HEK293T (cell line): ENCODE data around the gene MESP1.

Experiments used
- CTCF ChIA-PET: fragments of 350-600 bp; formaldehyde crosslinking; extraction: SDS; loops from one replicate; lab custom pipeline; 2021; ENCODE audit warnings: antibody characterized with exemption, inconsistent platforms; lab: Yijun Ruan, JAX
- POLR2A ChIA-PET: fragments of 350-600 bp; formaldehyde crosslinking; extraction: SDS; loops from one replicate; lab custom pipeline; 2020; ENCODE audit warnings: antibody characterized with exemption, inconsistent platforms; lab: Yijun Ruan, JAX
- DNase-seq: peaks from one replicate; pipeline ENCODE4 v3.0.0; 2012; ENCODE audit warnings: mixed read lengths; ENCODE audit errors: extremely low spot score
- ARNT ChIP-seq: fragments of 450-650 bp; IDR thresholded peaks from 2 replicates; pipeline ENCODE4 v1.6.1; 2017; ENCODE audit warnings: mild to moderate bottlenecking
- BHLHE40 ChIP-seq: fragments of 450-650 bp; IDR thresholded peaks from 2 replicates; pipeline ENCODE4 v1.6.1; 2016; ENCODE audit warnings: mild to moderate bottlenecking, moderate library complexity, borderline replicate concordance
- CTBP1 ChIP-seq: fragments of 450-650 bp; IDR thresholded peaks from 2 replicates; pipeline ENCODE4 v1.6.1; 2016; ENCODE audit warnings: borderline replicate concordance
- ELF4 ChIP-seq: fragments of 450-650 bp; IDR thresholded peaks from 2 replicates; pipeline ENCODE4 v1.6.1; 2017; ENCODE audit warnings: antibody characterized with exemption
- FOXA1 ChIP-seq: fragments of 450-650 bp; IDR thresholded peaks from 2 replicates; pipeline ENCODE4 v1.6.1; 2016; ENCODE audit warnings: mild to moderate bottlenecking
- FOXK2 ChIP-seq: fragments of 450-650 bp; IDR thresholded peaks from 2 replicates; pipeline ENCODE4 v1.6.1; 2016; ENCODE audit warnings: mild to moderate bottlenecking
- FOXM1 ChIP-seq: fragments of 450-650 bp; IDR thresholded peaks from 2 replicates; pipeline ENCODE4 v1.6.1; 2017; ENCODE audit warnings: mild to moderate bottlenecking, borderline replicate concordance
- HDGF ChIP-seq: fragments of 450-650 bp; IDR thresholded peaks from 2 replicates; pipeline ENCODE4 v1.6.1; 2017; ENCODE audit warnings: antibody characterized with exemption, borderline replicate concordance
- L3MBTL2 ChIP-seq: fragments of 450-650 bp; conservative IDR thresholded peaks from 2 replicates; pipeline ENCODE4 v1.6.1; 2016; ENCODE audit warnings: mild to moderate bottlenecking
- LEF1 ChIP-seq: fragments of 450-650 bp; IDR thresholded peaks from 2 replicates; pipeline ENCODE4 v1.6.1; 2017; ENCODE audit warnings: mild to moderate bottlenecking, borderline replicate concordance
- NFRKB ChIP-seq: fragments of 450-650 bp; IDR thresholded peaks from 2 replicates; pipeline ENCODE4 v1.6.1; 2016; ENCODE audit warnings: mild to moderate bottlenecking, moderate library complexity
- PKNOX1 ChIP-seq: fragments of 450-650 bp; IDR thresholded peaks from 2 replicates; pipeline ENCODE4 v1.6.1; 2016
- SP1 ChIP-seq: fragments of 450-650 bp; IDR thresholded peaks from 2 replicates; pipeline ENCODE4 v1.6.1; 2017
- SUZ12 ChIP-seq: fragments of 450-650 bp; IDR thresholded peaks from 2 replicates; pipeline ENCODE4 v1.6.1; 2016; ENCODE audit warnings: mild to moderate bottlenecking
- TARDBP ChIP-seq: fragments of 450-650 bp; IDR thresholded peaks from 2 replicates; pipeline ENCODE4 v1.6.1; 2016
- ZNF384 ChIP-seq: fragments of 450-650 bp; IDR thresholded peaks from 2 replicates; pipeline ENCODE4 v1.6.1; 2016

MESP1 gene

GRCh38 chr15:89755701-89756100 is 4.7 kb upstream of the MESP1 start:
- no peak for DNase-seq
- ChIA-PET POLR2A (interaction anchor here (1.3 to 1.9 kb wide), 2 partner anchors 12 to 13 kb away, joined by 3 to 4 read pairs; no protein-coding TSS in a partner anchor), CTCF (interaction anchor here (1.0 to 1.5 kb wide), 2 partner anchors 119 to 133 kb away, joined by 3 read pairs; no protein-coding TSS in a partner anchor)
- TF ChIP-seq SUZ12 (no peak), PKNOX1 (no peak), FOXM1 (no peak), LEF1 (no peak), FOXA1 (no peak), FOXK2 (no peak), SP1 (no peak), NFRKB (no peak), ARNT (no peak), L3MBTL2 (no peak), BHLHE40 (no peak), ELF4 (no peak)

GRCh38 chr15:89754361-89755154 is 3.5 kb upstream of the MESP1 start:
- TF ChIP-seq L3MBTL2, result no peak
- TF ChIP-seq FOXM1, result no peak
- no peak for TF ChIP-seq ARNT
- no peak for TF ChIP-seq FOXK2
- TF ChIP-seq SUZ12, result no peak
- no peak for TF ChIP-seq FOXA1
- no peak for TF ChIP-seq PKNOX1
- TF ChIP-seq CTBP1, result no peak
- no peak for TF ChIP-seq SP1
- TF ChIP-seq ELF4, result no peak
- TF ChIP-seq TARDBP, result no peak
- no peak for TF ChIP-seq HDGF
- no peak for TF ChIP-seq BHLHE40
- no peak for TF ChIP-seq LEF1
- no peak for TF ChIP-seq ZNF384
- TF ChIP-seq NFRKB, result no peak
- POLR2A ChIA-PET, result interaction anchor here (0.6 to 1.9 kb wide), 3 partner anchors 11 to 653 kb away, joined by 3 to 4 read pairs (median 3); no protein-coding TSS in a partner anchor
- DNase-seq, result no peak
- CTCF ChIA-PET, result interaction anchor here (0.5 to 1.5 kb wide), 3 partner anchors 120 to 175 kb away, joined by 3 to 4 read pairs (median 3); no protein-coding TSS in a partner anchor

- POLR2A ChIA-PET, result interaction anchor here (1.4 kb wide), 1 partner anchor 140 kb away, joined by 5 read pairs; the partner anchor contains the start of gene AP3S2
- DNase-seq, result no peak
- CTCF ChIA-PET, result interaction anchor here (0.5 to 1.0 kb wide), 2 partner anchors 121 to 176 kb away, joined by 4 to 7 read pairs; no protein-coding TSS in a partner anchor
- no peak for TF ChIP-seq HDGF
- TF ChIP-seq FOXM1, result no peak
- no peak for TF ChIP-seq ELF4
- TF ChIP-seq FOXA1, result no peak
- TF ChIP-seq FOXK2, result no peak
- TF ChIP-seq SUZ12, result no peak
- TF ChIP-seq NFRKB, result no peak
- TF ChIP-seq SP1, result no peak
- no peak for TF ChIP-seq LEF1
These were observed 2.8 kb upstream of the MESP1 start for GRCh38 chr15:89753855-89754254.

- CTCF ChIA-PET, result interaction anchor here (1.2 to 2.7 kb wide), 3 partner anchors 10 to 21 kb away, joined by 4 to 16 read pairs (median 6); no protein-coding TSS in a partner anchor
- POLR2A ChIA-PET, result interaction anchor here (0.6 to 1.3 kb wide), 5 partner anchors 9 to 46 kb away, joined by 3 to 6 read pairs (median 4); partner anchors contain the start of gene MESP2
- no peak for DNase-seq
- no peak for TF ChIP-seq ARNT
- TF ChIP-seq BHLHE40, result no peak
- TF ChIP-seq HDGF, result no peak
- no peak for TF ChIP-seq L3MBTL2
- no peak for TF ChIP-seq FOXA1
- no peak for TF ChIP-seq FOXM1
- TF ChIP-seq TARDBP, result no peak
- no peak for TF ChIP-seq CTBP1
- no peak for TF ChIP-seq FOXK2
- TF ChIP-seq ZNF384, result no peak
- no peak for TF ChIP-seq ELF4
- TF ChIP-seq LEF1, result no peak
- no peak for TF ChIP-seq NFRKB
- no peak for TF ChIP-seq PKNOX1
- no peak for TF ChIP-seq SUZ12
These were observed 699 bp upstream of the MESP1 start for GRCh38 chr15:89751748-89752147.

GRCh38 chr15:89749951-89750559 is 994 bp downstream of the MESP1 start:
- TF ChIP-seq CTBP1 (no peak), BHLHE40 (no peak), SP1 (no peak), FOXA1 (no peak), TARDBP (no peak)
- ChIA-PET CTCF (interaction anchor here (0.6 to 1.4 kb wide), 4 partner anchors 10 to 278 kb away, joined by 3 to 7 read pairs (median 6); no protein-coding TSS in a partner anchor), POLR2A (interaction anchor here (0.6 to 1.6 kb wide), 11 partner anchors 10 to 163 kb away, joined by 3 to 9 read pairs (median 4); partner anchors contain the start of genes AP3S2 and ARPIN)
- no peak for DNase-seq
